DND-41 (cell line): ENCODE results near the gene ANKRD13D.

Source experiments
- EZH2 ChIP-seq: IDR thresholded peaks from 3 replicates; pipeline ENCODE4 v1.6.1; 2012; ENCODE audit warnings: borderline replicate concordance, low read depth, mild to moderate bottlenecking, moderate library complexity, low read length, inconsistent platforms; ENCODE audit not compliant: severe bottlenecking
- TF ChIP-seq, protein P1 (sequence below): IDR thresholded peaks from 2 replicates; pipeline ENCODE4 v1.5.1; 2012; ENCODE audit warnings: borderline replicate concordance, low read length, moderate library complexity, mild to moderate bottlenecking; ENCODE audit not compliant: poor library complexity, severe bottlenecking; ENCODE audit errors: extremely low read depth

DNA sequence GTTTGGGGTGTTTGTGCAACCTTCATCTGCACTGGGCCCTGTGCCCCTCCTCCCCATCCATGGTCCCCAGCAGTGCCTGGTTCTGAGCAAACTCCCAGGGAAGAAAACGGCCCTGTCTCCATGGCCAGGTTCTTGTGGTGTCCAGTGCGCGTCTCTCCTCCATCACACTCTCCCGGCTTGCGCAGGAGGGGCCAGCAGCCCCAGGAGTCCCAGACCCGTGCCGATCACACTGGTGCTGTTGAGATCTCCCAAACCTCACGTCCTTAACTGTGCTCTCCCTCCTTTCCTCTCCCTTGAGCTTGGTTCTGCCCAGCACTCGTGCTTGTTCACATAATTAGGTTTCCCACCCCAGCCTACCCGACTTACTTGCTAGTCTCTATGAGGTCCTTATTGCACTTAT lies 33.8 kb upstream of the ANKRD13D start:
- TF ChIP-seq, protein P1, sequence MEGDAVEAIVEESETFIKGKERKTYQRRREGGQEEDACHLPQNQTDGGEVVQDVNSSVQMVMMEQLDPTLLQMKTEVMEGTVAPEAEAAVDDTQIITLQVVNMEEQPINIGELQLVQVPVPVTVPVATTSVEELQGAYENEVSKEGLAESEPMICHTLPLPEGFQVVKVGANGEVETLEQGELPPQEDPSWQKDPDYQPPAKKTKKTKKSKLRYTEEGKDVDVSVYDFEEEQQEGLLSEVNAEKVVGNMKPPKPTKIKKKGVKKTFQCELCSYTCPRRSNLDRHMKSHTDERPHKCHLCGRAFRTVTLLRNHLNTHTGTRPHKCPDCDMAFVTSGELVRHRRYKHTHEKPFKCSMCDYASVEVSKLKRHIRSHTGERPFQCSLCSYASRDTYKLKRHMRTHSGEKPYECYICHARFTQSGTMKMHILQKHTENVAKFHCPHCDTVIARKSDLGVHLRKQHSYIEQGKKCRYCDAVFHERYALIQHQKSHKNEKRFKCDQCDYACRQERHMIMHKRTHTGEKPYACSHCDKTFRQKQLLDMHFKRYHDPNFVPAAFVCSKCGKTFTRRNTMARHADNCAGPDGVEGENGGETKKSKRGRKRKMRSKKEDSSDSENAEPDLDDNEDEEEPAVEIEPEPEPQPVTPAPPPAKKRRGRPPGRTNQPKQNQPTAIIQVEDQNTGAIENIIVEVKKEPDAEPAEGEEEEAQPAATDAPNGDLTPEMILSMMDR, result no peak
- TF ChIP-seq EZH2, result no peak
